ENCODE results near the gene PNMA6A. TPM values are rescaled to one million over a fixed set of nuclear protein-coding genes. Genes with fewer than 3 reads are reported as not detected.
"Not testable (repeated sequence)": the region's sequence is repeated elsewhere in the genome, so short reads cannot be mapped to it uniquely, and the experiment has no call there.

The PNMA6A gene
- total and polyA plus RNA-seq, 2 of the 13 experiments (the other 11 are each of a cell fraction or from before 2014, with no cell fraction given) = 0.11 to 0.66 TPM

GRCh38 chrX:153065389-153065788 is 6.9 kb upstream of the PNMA6A start (continued):
- TF ChIP-seq ARID5B (CRISPR knock-in tag; IDR thresholded peaks at IDR 0.05) = 0 out of 2 replicates have a peak, but pooled peaks have one; percentile 8
- peak; percentile 36 to 42; a peak in 2 of 4 replicates for TF ChIP-seq MAFK (conservative IDR thresholded peaks at IDR 0.05 in 1 of 2, IDR thresholded peaks at IDR 0.05 in 1 of 2; ENCODE audit: low read length in 2 of 2)
- TF ChIP-seq TRAFD1 (CRISPR knock-in tag; IDR thresholded peaks at IDR 0.05; ENCODE audit: borderline replicate concordance) = no peak
- TF ChIP-seq FOSL2 (CRISPR knock-in tag; IDR thresholded peaks at IDR 0.05) = peak; percentile 82
- TF ChIP-seq ZNF263 (CRISPR knock-in tag; IDR thresholded peaks at IDR 0.05) = 0 out of 2 replicates have a peak, but pooled peaks have one; percentile 14
- TF ChIP-seq NFE2L1 (CRISPR knock-in tag; IDR thresholded peaks at IDR 0.05; ENCODE audit: borderline replicate concordance) = 0 out of 2 replicates have a peak, but pooled peaks have one; percentile 55
- peak; percentile 77; the same call in 1 of the 2 replicates for TF ChIP-seq NFE2L2 (IDR thresholded peaks at IDR 0.05; ENCODE audit: low read length)
- TF ChIP-seq HNRNPL (IDR thresholded peaks at IDR 0.05; ENCODE audit: low read depth, low read length) = 0 out of 2 replicates have a peak, but pooled peaks have one; percentile 17
- no peak for TF ChIP-seq ZNF710 (CRISPR knock-in tag; IDR thresholded peaks at IDR 0.05; ENCODE audit: borderline replicate concordance)
- TF ChIP-seq SP2 (CRISPR knock-in tag; IDR thresholded peaks at IDR 0.05) = no peak
- peak; percentile 45; the same call in 1 of the 2 replicates for TF ChIP-seq HNF4A (CRISPR knock-in tag; IDR thresholded peaks at IDR 0.05)
- peak; percentile 50; the same call in 1 of the 2 replicates for TF ChIP-seq SALL1 (CRISPR knock-in tag; IDR thresholded peaks at IDR 0.05)
- no peak for TF ChIP-seq MTA3 (CRISPR knock-in tag; IDR thresholded peaks at IDR 0.05)
- TF ChIP-seq, protein P1, sequence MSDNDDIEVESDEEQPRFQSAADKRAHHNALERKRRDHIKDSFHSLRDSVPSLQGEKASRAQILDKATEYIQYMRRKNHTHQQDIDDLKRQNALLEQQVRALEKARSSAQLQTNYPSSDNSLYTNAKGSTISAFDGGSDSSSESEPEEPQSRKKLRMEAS (IDR thresholded peaks at IDR 0.05) = peak; percentile 42; the same call in 1 of the 2 replicates
- TF ChIP-seq KLF9 (CRISPR knock-in tag; IDR thresholded peaks at IDR 0.05; ENCODE audit: low read depth) = no peak
- no peak for TF ChIP-seq FOXJ3 (CRISPR knock-in tag; IDR thresholded peaks at IDR 0.05; ENCODE audit: borderline replicate concordance)
- no peak for TF ChIP-seq ARNTL (CRISPR knock-in tag; IDR thresholded peaks at IDR 0.05)
- TF ChIP-seq ZFY (CRISPR knock-in tag; IDR thresholded peaks at IDR 0.05) = peak; percentile 40

DNA sequence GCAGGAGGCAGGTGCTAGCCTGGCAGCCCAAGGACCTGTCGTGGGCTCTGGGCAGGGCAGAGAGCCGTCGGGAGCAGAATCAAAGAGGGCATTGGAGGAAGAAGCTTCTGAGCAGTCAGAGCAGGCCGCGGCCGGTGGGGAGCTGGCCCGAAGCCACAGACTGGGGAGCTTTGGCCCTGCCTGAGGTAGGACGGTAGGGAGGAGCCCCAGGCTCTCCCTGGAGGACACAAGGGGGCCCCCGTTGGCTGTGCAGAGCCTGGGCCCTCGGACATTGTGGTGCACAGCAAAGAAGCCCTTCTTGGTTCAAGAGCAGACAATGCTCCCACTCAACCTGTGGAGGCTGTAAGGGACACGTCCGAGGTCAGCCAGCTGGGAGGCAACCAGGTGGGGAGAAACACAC is 5.9 kb upstream of the PNMA6A start:
- H2AFZ ChIP-seq (ENCODE audit: low read length); DNase-seq (ENCODE audit: low spot score); CTCF ChIA-PET (ENCODE audit: low intra/inter-chr PET ratio, low total read pairs); H3K4me2 ChIP-seq (ENCODE audit: low read depth, low read length); H3K9me3 ChIP-seq (ENCODE audit: low read length); FAIRE-seq; H3K27me3 ChIP-seq (ENCODE audit: control insufficient read depth in 1 of 2, insufficient read depth in 2 of 2, low read length in 2 of 2); H3K9ac ChIP-seq (ENCODE audit: insufficient read depth, low read depth, low read length); H4K20me1 ChIP-seq (ENCODE audit: insufficient read depth, low read length); H3K36me3 ChIP-seq (replicated peaks in 1 of 2; ENCODE audit: control insufficient read depth in 1 of 2, insufficient read depth in 2 of 2, low read length in 2 of 2); intact Hi-C loops (cut with micrococcal nuclease; ENCODE audit: unreplicated experiment); POLR2A ChIA-PET; in situ Hi-C loops (cut with HindIII; ENCODE audit: extremely low pct_ligation_motif_present, low pct_unique_long_range_greater_than_20kb); BruUV-seq (replicated peaks); H3K4me3 ChIP-seq (replicated peaks in 1 of 3; ENCODE audit: insufficient read depth in 1 of 3, low read depth in 2 of 3, low read length in 3 of 3); H3K79me2 ChIP-seq (ENCODE audit: insufficient read depth, low read length); H3K27ac ChIP-seq (ENCODE audit: extremely low read length, insufficient read depth, low read length): not testable (repeated sequence)
- peak; percentile 41 for ATAC-seq
- H3K4me1 ChIP-seq (ENCODE audit: insufficient read depth, low read length) = peaks cover 42% of the 10 kb centered on the region
- WGBS (ENCODE audit: low lambda C conversion rate) = no CpG with 5 or more reads among the region's 12 CpGs
